HepG2 (cell line): ENCODE measurements around the gene STAMBPL1. TPM values are rescaled to one million over a fixed set of nuclear protein-coding genes. Genes with fewer than 3 reads are reported as not detected.

Source experiments
- E2F1 ChIP-seq: sonication (generic); formaldehyde crosslinking; IDR thresholded peaks from 2 replicates; pipeline ENCODE4 v1.5.0; 2020; ENCODE audit warnings: missing genetic modification reagents
- ETS1 ChIP-seq: sonication (generic); formaldehyde crosslinking; IDR thresholded peaks from 2 replicates; pipeline ENCODE4 v1.4.0; 2020; ENCODE audit warnings: missing genetic modification reagents
- FOXP1 ChIP-seq, 2 experiments: fragments of 450-650 bp in 1 of 2; IDR thresholded peaks; 2 replicates each; pipeline ENCODE4 v1.6.1; 2017 to 2018; ENCODE audit warnings: antibody characterized with exemption in 1 of 2
- GTF2F1 ChIP-seq: fragments of 150-350 bp; IDR thresholded peaks from 2 replicates; pipeline ENCODE4 v1.6.1; 2014; ENCODE audit warnings: low read length
- MZF1 ChIP-seq: sonication (generic); formaldehyde crosslinking; IDR thresholded peaks from 2 replicates; pipeline ENCODE4 v1.8.1; 2023; ENCODE audit warnings: mild to moderate bottlenecking, missing genetic modification reagents, borderline replicate concordance
- NFE2L1 ChIP-seq: sonication (generic); formaldehyde crosslinking; IDR thresholded peaks from 2 replicates; pipeline ENCODE4 v1.4.0; 2020; ENCODE audit warnings: missing genetic modification reagents, mild to moderate bottlenecking, borderline replicate concordance
- PHF20 ChIP-seq: sonication (generic); formaldehyde crosslinking; IDR thresholded peaks from 2 replicates; pipeline ENCODE4 v1.5.0; 2020; ENCODE audit warnings: mild to moderate bottlenecking, missing genetic modification reagents
- RELA ChIP-seq: sonication (generic); formaldehyde crosslinking; IDR thresholded peaks from 2 replicates; pipeline ENCODE4 v1.4.0; 2020; ENCODE audit warnings: missing genetic modification reagents
- SAFB2 ChIP-seq: sonication (generic); formaldehyde crosslinking; IDR thresholded peaks from 2 replicates; pipeline ENCODE4 v1.5.1; 2020; ENCODE audit warnings: missing genetic modification reagents, low read depth, mild to moderate bottlenecking, borderline replicate concordance
- SRSF4 ChIP-seq: fragments of 200-400 bp; formaldehyde crosslinking; IDR thresholded peaks from one replicate; pipeline ENCODE4 v1.6.1; 2018; ENCODE audit warnings: mild to moderate bottlenecking, low read depth, low read length, moderate library complexity; ENCODE audit not compliant: poor library complexity, severe bottlenecking
- TRIM22 ChIP-seq: fragments of 450-650 bp; IDR thresholded peaks from 2 replicates; pipeline ENCODE4 v1.6.1; 2017
- ZFAT ChIP-seq: sonication (generic); formaldehyde crosslinking; conservative IDR thresholded peaks from 2 replicates; pipeline ENCODE4 v1.8.1; 2023; ENCODE audit warnings: missing genetic modification reagents, inconsistent platforms
- ZNF343 ChIP-seq: sonication (generic); formaldehyde crosslinking; IDR thresholded peaks from 2 replicates; pipeline ENCODE4 v1.4.0; 2020; ENCODE audit warnings: mild to moderate bottlenecking, missing genetic modification reagents
- ZNF687 ChIP-seq: sonication (generic); formaldehyde crosslinking; IDR thresholded peaks from 2 replicates; pipeline ENCODE4 v1.5.1; 2020; ENCODE audit warnings: mild to moderate bottlenecking, missing genetic modification reagents, moderate library complexity
- ZNF724P ChIP-seq: sonication (generic); formaldehyde crosslinking; IDR thresholded peaks from 2 replicates; pipeline ENCODE4 v1.8.0; 2022; ENCODE audit warnings: missing genetic modification reagents, borderline replicate concordance
- ZNF737 ChIP-seq: sonication (generic); formaldehyde crosslinking; IDR thresholded peaks from 2 replicates; pipeline ENCODE4 v1.5.0; 2020; ENCODE audit warnings: missing genetic modification reagents, mild to moderate bottlenecking, borderline replicate concordance
- ZNF850 ChIP-seq: sonication (generic); formaldehyde crosslinking; conservative IDR thresholded peaks from 2 replicates; pipeline ENCODE4 v1.9.0; 2021; ENCODE audit warnings: mild to moderate bottlenecking, missing genetic modification reagents
- ZZZ3 ChIP-seq: sonication (generic); formaldehyde crosslinking; IDR thresholded peaks from 2 replicates; pipeline ENCODE4 v1.4.0; 2020; ENCODE audit warnings: missing genetic modification reagents, mild to moderate bottlenecking, borderline replicate concordance
- polyA plus RNA-seq, 8 experiments: library from polyadenylated mRNA; depleted of rRNA in 3 of 8; stranded (reverse) in 7 of 8; unstranded in 1 of 8; fragments of >200 nt; fragmentation: Illumina TruSeq in 4 of 8; extraction: Trizol in 4 of 8; gene quantifications; 2 replicates each; pipeline versions ENCODE4 v1.2.1 to v1.2.3, GENCODE V29; 2011 to 2016; ENCODE audit warnings: low read depth in 4 of 8, missing spikeins in 1 of 8, mixed read lengths in 1 of 8; ENCODE audit not compliant: insufficient read depth in 1 of 8
- total RNA-seq, 5 experiments: library from RNA; depleted of rRNA; stranded (reverse); fragments of >200 nt; fragmentation: Illumina TruSeq; extraction: Trizol; gene quantifications; 2 replicates each; pipeline ENCODE4 v1.2.3, GENCODE V29; 2016; ENCODE audit warnings: low read depth in 1 of 5
- TF ChIP-seq, protein P1 (sequence below): sonication (generic); formaldehyde crosslinking; IDR thresholded peaks from 2 replicates; pipeline ENCODE4 v1.8.0; 2023; ENCODE audit warnings: mild to moderate bottlenecking, missing genetic modification reagents
- TF ChIP-seq, protein P2 (sequence below): sonication (generic); formaldehyde crosslinking; IDR thresholded peaks from 2 replicates; pipeline ENCODE4 v1.4.0; 2020; ENCODE audit warnings: mild to moderate bottlenecking, missing genetic modification reagents

STAMBPL1 gene
- total and polyA plus RNA-seq, 2 of the 13 experiments (the other 11 are each of a cell fraction or from before 2014, with no cell fraction given), result 1.4 to 1.5 TPM

- TF ChIP-seq SRSF4 (no peak), ZNF343 (CRISPR knock-in tag) (peak; percentile 58; the same call in 1 of the 2 replicates), ZNF687 (peak; percentile 96), TRIM22 (no peak), ZFAT (CRISPR knock-in tag) (no peak), PHF20 (no peak), ZZZ3 (CRISPR knock-in tag) (no peak), ZNF737 (CRISPR knock-in tag) (no peak), NFE2L1 (CRISPR knock-in tag) (no peak), MZF1 (CRISPR knock-in tag) (no peak), E2F1 (CRISPR knock-in tag) (peak; percentile 74), ETS1 (CRISPR knock-in tag) (no peak), SAFB2 (CRISPR knock-in tag) (no peak), ZNF724P (CRISPR knock-in tag) (no peak), ZNF850 (CRISPR knock-in tag) (no peak), RELA (CRISPR knock-in tag) (no peak), GTF2F1 (no peak), FOXP1 (IDR thresholded peaks at IDR 0.05) (no peak), FOXP1 (CRISPR knock-in tag; IDR thresholded peaks at IDR 0.05) (no peak)
- TF ChIP-seq, protein P1, sequence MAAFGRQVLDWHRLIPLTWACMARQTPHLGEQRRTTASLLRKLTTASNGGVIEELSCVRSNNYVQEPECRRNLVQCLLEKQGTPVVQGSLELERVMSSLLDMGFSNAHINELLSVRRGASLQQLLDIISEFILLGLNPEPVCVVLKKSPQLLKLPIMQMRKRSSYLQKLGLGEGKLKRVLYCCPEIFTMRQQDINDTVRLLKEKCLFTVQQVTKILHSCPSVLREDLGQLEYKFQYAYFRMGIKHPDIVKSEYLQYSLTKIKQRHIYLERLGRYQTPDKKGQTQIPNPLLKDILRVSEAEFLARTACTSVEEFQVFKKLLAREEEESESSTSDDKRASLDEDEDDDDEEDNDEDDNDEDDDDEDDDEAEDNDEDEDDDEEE, result no peak
- TF ChIP-seq, protein P2, sequence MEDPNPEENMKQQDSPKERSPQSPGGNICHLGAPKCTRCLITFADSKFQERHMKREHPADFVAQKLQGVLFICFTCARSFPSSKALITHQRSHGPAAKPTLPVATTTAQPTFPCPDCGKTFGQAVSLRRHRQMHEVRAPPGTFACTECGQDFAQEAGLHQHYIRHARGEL (CRISPR knock-in tag), result no peak; the same call in 1 of the 2 replicates
Observed at GRCh38 chr10:88880282-88881076, 434 bp downstream of the STAMBPL1 start (continued).
